Stromal cell of bone marrow (primary cell): ENCODE measurements around the gene WWOX.

Experiments used
- DNase-seq: peaks from one replicate; pipeline ENCODE4 v3.0.0-alpha.2; 2012; ENCODE audit warnings: low read depth

Gene WWOX

DNA sequence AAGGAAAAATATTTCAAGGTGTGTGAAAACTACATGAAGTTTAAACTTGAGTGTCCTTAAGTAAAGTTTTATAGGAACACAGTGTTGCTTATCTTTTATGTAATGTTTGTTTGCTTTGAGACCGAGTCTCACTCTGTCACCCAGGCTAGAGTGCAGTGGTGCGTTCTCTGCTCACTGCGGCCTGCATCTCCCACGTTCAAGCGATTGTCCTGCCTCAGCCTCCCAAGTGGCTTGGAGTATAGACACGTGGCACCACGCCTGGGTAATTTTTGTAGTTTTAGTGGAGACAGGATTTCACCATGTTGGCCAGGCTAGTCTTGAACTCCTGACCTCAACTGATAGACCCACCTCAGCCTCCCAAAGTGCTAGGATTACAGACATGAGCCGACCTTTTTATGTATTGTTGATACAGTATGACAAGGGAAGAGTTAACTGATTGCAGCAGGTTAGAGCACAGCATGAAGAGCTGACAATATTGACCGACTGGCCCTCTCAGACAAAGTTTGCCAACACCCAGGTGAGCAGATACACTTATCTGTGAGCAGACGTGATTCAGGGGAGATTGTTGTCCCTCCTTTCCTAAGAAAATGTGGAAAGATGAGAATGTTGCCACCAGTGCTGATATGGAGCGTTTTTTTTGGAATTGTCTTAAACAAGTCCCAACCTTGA is 373.7 kb downstream of the WWOX start:
- no peak for DNase-seq

DNA sequence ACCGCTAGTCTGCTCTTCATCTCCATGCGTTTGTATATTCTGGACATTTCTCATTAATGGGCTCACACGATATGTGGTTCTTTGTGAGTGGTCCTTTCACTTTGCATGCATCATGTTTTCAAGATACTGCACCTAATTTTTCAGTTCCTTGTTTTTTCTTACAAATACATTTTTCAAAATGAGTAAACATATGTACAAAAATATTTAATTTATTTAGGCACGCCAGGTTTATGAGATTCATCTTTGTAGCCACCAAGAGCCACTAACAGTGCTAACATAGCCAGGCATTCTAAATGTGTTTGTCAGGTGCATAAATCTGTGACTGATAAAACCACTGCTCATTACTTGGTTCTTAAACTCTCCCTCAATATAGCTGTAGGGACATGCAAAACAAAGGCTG is 375.3 kb downstream of the WWOX start:
- no peak for DNase-seq

- DNase-seq = no peak
These were observed 377.2 kb downstream of the WWOX start for GRCh38 chr16:78476615-78477014.

GRCh38 chr16:78478267-78478861 is 378.9 kb downstream of the WWOX start:
- DNase-seq = no peak

DNA sequence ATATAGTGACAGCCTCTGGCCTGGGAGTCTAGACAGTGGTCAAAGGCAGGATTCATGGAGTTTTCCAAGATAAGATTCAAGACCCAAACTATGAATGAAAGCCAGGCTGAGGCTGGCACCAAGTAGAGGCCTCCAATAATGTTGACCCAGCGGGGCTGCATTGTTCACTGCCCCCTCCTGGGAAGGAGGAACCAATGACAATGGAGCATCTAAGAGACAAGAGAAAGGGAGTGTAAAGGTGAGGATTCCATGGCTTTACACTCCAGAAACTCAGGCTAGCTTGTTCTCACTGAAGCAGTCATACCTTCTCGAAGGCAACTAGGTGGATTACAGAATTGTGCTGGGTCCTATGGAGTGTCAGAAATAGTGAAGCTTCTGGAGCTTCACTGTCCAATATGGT is 380.3 kb downstream of the WWOX start:
- no peak for DNase-seq

DNA sequence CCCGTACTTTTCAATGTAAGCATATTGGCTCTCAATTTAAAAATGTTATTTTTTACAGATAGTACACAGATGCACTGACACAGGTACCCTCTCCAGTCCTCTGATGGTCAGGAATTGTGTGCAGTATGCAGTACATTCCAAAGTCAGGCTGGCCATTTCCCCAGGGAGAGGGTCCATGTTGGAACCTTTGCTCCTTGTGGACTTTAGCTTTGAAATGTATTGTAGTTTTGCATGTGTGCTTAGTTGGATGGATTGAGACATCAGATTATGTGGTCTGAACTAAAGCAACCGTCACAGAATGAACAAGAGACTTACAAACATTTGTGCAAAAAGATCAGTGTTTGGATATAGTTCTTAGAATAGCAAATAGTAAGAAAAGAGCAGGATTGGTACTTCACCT is 381.1 kb downstream of the WWOX start:
- no peak for DNase-seq

DNA sequence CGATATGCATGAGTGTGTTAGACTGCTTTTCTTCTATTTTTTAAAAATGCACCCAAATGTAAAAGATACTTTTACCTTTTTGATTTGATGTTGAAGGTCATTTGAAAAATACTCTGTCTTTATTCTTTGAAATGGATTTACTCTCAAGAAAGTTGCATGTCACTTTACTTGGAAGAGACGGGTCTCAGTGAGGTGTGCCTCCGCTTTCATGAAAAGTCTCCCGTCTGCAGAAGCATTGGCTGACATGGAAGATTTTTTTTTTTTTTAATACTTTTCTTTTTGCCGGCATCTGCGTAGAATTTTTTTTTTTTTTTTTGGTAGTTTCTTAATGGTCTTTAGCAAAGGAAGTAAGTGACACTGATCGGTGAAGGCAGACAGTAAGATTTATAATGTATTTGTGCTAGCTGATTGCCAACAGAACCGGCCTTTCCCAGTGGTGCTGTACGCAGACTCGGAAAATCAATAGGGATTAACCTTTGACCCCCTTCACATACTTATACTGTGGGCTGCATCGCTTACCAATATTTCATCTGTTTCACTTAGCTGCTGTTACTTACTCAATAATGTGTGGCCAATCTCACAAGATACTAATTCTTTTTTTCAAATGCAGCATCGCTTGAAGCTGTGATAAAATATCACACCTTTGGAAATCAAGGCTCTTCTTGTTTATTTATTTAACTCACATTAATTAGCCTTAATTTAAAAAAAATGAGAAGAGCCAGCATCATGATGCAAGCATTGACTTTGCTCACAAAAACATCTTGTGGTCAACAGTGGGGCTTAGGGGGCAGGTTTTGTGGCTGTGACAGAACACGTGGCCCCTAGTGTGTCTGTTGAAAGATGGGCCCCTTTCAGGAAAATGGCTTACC is 383.9 kb downstream of the WWOX start:
- DNase-seq = no peak

DNA sequence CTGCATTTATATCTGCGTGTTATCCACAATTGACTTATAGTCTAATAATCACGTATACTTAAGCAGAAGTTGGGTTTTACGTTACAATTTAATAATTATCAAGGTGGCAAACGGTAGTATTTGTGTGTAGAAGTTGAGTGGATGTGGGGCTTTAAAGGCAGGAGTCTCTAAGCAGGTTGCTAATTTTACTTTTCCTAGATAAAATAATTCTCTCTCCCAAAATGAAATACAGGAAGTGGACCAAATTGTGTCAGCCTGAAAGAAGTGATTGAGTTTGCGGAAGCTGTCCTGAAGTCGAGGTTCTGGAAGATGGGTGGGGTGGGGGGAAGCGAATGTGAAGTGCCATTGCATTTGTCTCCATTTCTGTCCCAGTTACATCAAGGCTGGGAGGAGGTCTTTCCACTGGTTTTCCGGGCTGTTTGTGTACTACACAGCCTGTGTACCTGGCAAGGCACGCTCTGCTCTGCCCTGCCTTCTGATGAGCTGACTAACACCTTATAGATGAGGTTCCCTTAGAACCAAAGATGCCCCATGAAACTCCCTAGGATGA is 385.1 kb downstream of the WWOX start:
- DNase-seq = no peak

- DNase-seq = no peak
These were observed 385.9 kb downstream of the WWOX start for GRCh38 chr16:78485188-78485916.

DNA sequence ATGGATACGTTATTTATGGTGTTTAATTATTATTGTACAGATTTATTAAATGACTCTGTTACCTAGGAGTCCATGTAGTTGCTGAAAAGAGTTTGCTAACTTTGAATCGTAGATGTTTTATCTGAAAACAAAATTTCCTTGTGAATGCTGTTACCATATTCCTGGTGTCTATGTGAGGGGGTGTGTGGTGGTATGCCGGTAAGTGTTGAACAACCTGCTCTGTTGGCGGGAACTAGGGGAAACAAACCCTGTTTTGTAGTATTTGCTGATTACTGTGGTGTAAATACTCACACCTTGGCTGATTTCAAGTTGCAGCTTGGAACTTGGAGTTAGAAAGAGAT is 386.4 kb downstream of the WWOX start:
- DNase-seq = no peak

DNA sequence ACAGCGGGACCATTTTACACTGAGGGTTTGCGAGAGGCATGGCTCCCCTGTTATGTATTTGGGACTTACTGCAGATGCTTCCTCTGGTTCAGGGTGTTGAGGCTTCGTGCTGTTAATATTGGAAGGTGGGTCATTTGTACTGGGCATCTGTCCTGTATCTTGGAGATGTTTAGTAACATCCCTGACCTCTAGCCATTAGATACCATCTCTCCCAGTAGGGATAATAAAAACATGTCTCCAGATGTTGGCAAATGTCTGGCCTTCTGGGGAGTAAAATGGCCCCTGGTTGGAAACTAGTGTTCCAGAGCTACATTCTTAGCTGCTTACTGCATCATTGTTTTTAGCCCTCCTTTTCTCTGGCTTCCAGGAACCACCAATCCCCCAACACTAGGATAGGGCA is 388.0 kb downstream of the WWOX start:
- DNase-seq = no peak

DNA sequence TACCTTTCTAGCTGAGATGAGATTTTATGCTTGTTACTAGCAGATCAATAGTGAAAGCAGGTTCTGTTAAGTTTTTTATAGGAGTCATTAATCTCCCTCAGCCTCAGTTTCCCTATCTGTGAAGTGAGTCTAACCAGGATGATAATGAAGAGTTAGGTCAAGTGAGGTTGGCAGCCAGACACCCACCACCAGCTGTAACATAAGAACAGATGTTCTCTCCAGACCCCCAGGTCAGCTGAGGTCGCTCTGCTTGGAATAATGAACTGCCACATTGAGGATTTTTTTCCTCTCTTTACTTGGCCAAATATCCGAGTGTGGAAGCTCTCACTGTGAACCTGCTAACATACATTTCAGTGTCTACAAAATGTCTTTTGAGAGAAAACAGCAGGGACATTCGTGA is 389.6 kb downstream of the WWOX start:
- DNase-seq = no peak

- DNase-seq = no peak
These were observed 390.2 kb downstream of the WWOX start for GRCh38 chr16:78489631-78490030.

DNA sequence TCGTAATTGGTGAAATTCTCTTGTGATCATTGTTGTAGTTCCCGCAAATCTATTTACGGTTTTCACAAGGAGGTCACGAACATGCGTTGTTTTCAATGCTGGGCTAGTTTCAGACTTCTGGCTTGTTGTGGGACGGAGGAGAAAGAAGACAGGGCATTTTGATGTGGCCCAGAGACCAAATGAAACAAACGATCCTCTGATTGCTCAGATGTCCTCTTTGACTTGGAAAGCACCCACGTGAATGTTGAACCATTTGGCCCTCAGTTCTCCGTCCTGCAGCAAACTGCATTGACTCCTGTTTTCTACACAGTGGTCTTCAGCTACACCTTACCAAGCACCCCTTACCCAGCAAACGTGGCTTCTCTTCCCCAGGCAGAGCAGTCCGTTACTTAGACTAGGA is 391.0 kb downstream of the WWOX start:
- no peak for DNase-seq

- no peak for DNase-seq
These were observed 391.4 kb downstream of the WWOX start for GRCh38 chr16:78490847-78491246.

GRCh38 chr16:78493573-78493972 is 394.1 kb downstream of the WWOX start:
- DNase-seq = no peak

- no peak for DNase-seq
These were observed 394.7 kb downstream of the WWOX start for GRCh38 chr16:78494105-78494504.

DNA sequence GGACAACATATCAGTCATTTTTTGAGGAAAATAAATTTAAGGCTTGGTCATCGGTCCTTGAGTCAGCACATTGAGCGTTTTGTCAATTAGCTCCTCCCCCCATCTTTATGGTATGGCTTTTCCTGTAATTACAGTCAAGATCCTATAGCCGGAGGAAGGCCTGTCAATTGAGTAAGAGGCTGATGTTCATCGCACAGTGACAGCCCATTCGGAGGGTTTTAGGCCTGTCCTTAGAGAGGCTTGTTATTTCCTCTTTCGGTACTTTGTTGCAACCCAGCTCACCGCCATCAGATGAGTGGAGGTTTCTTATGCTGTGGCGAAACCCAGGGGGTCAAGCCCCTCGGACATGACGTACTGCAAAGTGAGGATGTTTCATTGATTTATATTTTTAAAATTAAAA is 395.2 kb downstream of the WWOX start:
- no peak for DNase-seq

DNA sequence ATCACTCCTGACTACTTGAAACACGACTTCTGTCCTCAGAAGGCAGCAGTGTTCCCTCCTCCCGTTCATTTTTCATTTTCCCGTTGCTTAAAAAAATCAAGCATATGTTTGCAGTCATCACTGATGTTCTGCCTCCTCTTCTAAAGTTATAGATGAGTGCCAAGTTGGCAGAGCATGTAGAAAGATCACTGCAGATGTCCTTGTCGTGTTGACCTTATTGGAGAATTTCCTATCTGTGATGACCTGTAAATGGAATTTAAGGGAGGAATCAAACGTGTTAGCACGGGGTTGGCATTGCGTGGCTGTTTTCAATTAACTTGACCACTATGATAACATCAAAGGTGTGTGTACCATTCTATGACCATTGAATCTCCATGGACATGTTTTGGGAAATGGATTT is 396.7 kb downstream of the WWOX start:
- DNase-seq = no peak

DNA sequence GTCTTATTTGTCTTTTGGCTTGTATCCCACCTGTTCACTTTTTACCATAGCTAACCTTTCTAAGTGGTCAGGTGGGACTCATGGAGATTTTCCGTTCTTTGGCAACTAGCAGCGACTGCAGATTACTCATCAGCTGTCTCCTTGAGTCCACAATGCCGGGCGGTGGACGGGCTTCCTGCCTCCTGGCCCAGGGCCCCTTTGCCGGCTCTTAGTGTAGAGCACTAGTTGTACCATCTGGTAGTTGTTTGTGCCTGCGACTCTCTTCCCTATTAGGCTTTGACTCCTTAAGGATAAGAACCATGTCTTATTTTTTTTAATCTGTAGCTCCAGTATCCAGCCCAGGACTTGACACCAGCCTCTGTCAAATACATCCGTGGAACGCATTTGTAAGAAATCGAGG is 399.9 kb downstream of the WWOX start:
- DNase-seq = no peak

- DNase-seq = no peak
These were observed 401.3 kb downstream of the WWOX start for GRCh38 chr16:78500659-78501270.

GRCh38 chr16:78501744-78502143 is 402.3 kb downstream of the WWOX start:
- no peak for DNase-seq
